GM19395 (cell line): ENCODE results near the gene ROGDI.
"Not testable (repeated sequence)": the region's sequence is repeated elsewhere in the genome, so short reads cannot be mapped to it uniquely, and the experiment has no call there.

Experiments
- ATAC-seq: cut with Tn5 transposase; IDR thresholded peaks from one replicate; pipeline ENCODE4 v1.9.1; 2021; ENCODE audit warnings: mild to moderate bottlenecking, moderate library complexity; ENCODE audit not compliant: unreplicated experiment

The ROGDI gene

DNA sequence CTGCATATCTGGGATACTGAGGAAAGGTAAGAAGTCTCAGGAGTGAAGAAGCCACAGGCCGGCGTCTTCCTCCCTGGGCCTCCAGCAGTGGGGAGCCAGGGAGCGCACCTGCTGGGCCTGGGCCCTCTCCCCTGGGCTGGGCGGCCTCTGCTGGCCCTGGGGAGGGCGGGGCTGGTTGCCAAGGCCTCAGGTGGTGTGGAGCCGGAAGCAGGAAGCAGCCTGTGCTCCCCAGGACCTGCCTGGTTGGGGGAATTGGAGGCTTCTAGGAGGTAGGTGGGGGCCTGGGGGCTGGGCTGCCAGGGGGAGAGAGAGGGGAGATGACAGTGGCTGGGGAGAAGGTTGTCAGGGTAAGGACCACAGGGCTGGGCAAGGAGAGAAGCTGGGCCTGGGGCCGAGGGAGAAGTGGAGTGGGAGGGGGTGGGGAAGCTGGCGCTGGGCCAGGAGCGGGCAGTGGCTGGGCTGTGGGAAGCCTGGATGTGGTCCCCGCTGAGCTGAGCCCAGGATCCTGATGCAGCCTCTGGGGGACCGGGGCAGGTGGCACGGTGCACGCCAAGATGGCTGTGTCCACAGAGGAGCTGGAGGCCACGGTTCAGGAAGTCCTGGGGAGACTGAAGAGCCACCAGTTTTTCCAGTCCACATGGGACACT lies 7.1 kb downstream of the ROGDI start, which contains the start of gene SMIM22:
Gene SMIM22 (plus strand): TSS at position 189 of the 647 bp plus-strand sequence. CDS start 366 bp downstream, at position 555.
- ATAC-seq = no peak

DNA sequence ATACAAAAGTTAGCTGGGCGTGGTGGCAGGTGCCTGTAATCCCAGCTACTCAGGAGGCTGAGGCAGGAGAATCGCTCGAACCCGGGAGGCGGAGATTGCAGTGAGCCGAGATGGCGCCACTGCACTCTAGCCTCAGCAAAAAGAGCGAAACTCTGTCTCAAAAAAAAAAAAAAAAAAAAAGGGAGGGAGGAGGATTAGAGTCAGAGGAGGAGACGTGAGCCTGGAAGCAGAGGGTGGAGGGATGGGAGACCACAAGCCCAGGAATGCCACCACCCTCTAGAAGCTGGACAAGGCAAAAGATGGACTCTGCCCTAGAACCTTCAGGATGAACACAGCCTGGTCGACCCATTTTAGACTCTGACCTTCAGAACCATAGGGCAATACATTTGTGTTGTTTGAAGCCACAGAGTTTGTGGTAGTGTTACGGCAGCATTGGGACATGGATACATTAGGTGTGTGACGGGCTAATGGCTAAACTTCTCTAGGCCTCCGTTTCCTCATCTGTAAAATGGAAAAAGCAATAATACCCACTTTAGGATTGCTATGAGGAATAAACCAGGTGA lies 9.4 kb downstream of the ROGDI start:
- no peak for ATAC-seq

DNA sequence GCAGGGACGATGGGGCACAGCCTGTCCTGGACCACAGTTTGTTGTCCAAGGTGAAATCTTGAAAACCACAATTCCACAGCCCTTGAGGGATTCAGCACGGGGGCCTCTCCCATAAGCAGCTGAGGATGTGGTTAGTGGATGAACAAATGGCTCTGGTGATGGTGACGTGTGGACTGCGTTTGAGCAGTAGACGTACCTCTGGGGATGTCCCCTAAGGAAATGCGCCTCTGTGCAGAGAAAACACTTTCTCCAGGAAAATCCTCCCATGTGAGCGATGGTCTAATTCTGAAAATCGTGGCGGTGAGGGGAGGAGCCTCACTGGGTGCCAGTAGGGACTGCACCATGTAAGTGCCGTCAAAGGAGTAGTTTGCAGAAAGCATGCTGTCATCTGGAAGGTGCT lies 11.6 kb downstream of the ROGDI start:
- no peak for ATAC-seq

DNA sequence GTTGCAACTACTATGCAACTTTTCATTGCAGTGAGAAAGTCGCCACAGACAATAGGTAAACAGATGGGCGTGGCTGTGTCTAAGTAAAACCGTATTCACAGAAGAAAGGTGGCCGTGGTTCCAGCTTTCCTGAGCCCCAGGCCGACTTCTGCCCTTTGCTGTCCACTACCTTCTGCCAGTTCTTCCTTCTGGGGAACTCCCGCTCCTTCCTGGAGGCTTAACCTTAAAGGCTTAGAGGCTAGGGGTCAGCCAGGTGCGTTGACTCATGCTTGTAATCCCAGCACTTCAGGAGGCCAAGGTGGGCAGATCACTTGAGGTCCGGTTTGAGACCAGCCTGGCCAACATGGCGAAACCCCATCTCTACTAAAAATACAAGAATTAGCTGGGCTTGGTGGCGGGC lies 12.2 kb downstream of the ROGDI start:
- no peak for ATAC-seq

DNA sequence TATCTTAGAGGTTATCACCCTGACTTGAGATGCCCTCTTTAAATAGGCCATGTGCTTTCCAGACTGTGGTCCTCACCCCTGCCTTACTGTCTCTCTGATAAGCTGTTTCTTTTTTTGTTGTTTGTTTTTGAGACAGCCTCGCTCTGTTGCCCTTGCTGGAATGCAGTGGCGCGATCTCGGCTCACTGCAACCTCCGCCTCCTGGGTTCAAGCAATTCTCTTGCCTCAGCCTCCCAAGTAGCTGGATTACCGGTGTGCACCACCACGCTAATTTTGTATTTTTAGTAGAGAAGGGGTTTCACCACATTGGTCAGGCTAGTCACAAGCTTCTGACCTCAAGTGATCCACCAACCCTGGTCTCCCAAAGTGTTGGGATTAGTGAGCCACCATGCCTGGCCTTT lies 13.5 kb downstream of the ROGDI start:
- no peak for ATAC-seq

DNA sequence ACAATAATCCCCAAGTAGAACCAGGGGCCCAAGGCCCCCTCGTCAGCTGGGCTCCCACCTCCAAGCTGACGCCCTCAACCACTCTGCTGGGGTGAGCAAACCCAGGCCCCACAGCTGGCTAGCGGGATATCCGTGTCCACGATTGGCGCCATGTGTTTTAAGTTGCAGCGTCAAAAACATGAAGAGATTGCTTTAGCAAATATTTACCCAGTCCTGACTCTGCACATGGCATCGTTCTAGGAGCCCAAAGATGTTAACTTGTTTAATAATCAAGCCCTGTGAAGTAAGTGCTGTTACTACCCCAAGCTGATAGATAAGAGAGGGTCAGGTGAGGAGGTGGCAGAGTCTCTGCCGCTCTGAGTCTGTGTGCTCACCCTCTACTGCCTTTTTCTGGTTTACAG lies 13.9 kb downstream of the ROGDI start:
- ATAC-seq = no peak

DNA sequence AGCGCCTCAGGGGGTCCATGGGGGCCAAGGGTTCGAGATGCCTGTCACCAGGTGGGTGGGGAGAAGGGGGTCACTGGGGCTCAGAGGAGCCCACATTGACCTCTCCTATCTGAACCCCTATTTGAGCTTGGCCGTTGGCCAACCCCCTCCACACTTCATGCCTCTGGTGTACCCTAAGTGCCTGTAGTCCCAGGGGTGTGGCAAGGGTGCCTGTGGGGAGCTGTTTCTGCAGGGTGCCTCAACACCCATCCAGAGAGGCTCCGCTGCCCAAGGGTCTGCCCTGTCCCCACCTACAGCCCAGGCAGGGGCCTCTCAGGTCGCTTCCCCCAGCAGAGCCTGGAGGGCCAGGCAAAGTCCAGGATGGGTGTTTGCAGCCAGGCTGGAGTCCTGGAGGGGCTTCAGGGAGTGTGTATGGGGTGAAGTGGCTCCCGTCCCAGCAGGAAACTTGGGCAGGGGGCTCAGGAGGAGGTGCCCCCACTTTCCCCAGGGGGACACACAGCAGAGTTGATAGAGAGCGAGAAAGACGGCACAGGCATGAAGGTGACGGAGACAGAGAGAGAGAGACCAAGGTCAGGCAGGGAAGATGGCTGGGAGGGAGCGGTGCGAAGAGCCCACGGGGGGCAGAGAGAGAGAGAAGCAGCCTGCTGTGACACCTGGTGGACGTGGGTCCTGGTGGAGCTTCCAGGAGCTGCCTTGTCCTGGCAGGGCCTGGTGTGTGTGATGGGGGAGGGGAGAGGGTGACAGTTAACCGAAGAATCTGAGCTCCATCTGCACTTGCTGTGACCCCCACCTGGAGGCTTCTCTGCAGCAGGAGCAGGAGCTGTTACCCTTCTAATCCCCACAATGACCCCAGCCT lies 14.6 kb downstream of the ROGDI start, which contains the start of gene SEPTIN12:
Gene SEPTIN12 (minus strand): TSS at position 719 of the 856 bp plus-strand sequence. CDS start 700 bp downstream, at position 19.
- no peak for ATAC-seq

DNA sequence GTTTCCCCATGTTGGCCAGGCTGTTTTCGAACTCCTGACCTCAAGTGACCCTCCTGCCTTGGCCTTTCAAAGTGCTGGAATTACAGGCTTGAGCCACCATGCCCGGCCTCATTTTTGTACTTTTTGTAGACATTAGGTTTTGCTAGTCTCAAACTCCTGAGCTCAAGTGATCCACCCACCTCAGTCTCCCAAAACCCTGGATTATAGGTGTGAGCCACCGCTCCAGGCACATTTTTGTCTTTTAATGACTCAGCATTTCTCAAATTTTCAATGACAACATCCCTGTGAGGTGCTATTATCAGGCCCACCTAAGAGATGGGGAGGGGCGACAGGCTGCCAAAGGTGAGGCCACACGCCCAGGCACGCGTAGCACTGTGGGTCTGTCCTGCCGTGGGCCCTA lies 15.4 kb downstream of the ROGDI start:
- ATAC-seq = no peak

DNA sequence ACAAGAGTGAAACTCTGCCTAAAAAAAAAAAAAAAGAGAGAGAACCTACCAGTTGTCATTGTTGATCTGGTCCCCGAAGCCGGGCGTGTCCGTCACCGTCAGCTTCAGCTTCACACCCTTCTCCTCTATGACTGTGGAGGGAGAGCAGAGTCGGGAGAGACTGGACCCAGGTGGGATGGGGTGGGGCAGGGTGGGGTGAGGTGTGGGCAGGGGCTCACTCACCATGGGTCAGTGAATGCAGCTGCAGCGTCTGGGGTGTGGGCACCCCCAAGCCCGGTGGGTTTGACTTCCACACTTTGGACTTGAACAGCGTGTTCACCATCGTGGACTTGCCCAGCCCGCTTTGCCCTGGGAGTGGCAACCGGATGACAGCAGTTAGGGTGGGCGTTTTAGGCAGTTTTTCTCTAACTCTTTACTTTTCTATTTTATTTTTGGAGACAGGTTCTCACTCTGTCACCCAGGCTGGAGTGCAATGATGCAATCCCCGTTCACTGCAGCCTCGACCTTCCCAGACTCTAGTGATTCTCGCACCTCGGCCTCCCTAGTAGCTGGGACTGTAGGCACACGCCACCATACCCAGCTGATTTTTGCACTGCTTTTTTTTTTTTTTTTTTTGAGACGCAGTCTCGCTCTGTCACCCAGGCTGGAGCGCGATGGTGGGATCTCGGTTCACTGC lies 16.5 kb downstream of the ROGDI start:
- ATAC-seq = no peak

DNA sequence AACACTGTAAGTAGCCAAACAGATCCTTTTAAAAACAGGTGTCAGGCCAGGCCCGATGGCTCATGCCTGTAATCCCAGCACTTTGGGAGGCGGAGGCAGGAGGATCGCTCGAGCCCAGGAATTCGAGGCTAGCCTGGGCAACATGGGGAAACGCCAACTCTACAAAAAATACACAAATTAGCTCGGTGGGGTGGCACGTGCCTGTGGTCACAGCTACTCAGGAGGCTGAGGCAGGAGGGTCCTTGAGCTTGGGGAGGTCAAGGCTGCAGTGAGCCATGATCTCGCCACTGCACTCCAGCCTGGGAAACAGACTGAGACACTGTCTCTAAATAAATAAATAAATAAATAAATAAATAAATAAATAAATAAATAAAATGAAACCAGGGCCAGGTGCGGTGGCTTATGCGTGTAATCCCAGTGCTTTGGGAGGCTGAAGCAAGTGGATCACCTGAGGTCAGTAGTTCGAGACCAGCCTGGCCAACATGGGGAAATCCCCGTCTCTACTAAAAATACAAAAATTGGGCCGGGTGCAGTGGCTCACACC lies 17.9 kb downstream of the ROGDI start:
- ATAC-seq = not testable (repeated sequence)

DNA sequence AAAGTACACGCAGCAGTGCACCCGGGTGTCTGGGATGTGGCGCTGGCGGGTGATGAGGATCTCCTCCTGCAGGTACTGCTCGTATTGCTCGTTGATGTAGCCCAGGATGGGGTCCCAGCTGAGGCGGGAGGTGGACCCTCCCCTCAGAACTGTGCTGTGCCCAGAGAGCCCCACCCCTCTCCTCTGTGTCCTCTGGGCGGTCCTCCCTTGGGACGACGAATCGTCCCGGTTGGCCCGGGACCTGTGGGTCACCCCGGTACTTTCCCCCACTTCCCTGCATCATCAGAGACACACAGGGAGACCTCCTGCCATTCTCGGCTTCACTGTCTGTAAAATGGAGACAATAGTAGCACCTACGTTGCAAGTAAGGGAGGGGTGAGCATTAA lies 18.5 kb downstream of the ROGDI start:
- no peak for ATAC-seq

DNA sequence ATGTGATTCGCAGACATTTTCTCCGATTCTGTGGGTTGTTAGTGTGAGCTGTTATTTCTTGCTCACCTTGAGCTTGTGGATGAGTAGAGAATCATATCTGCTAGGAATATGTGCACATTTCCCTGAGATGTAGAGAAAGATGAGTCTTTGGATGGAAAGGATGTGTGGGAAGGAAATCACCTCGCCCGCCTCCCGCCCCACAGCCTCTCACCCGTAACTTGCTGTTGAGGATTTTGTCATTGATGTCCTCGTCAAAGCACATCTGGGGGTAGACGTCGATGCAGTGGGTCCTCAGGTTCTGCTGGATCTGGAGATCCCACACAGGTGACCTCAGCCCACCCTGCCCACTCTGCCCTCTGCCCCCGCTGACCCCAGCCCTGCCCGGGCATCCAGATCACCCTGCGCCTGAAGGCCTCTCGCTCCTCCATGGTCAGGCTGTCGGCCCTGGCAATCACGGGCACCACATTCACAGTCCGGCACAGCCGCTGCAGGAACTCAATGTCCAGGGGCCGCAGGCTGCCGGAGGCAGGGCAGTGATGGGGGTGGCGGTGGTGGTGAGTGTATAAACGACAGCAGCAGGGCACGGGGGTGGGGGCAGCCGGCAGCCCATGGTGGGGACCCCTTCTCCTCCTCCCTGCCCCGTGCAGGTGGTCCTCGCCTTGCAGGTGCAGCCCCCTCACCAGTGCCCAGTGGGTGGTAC lies 19.0 kb downstream of the ROGDI start:
- ATAC-seq = no peak

DNA sequence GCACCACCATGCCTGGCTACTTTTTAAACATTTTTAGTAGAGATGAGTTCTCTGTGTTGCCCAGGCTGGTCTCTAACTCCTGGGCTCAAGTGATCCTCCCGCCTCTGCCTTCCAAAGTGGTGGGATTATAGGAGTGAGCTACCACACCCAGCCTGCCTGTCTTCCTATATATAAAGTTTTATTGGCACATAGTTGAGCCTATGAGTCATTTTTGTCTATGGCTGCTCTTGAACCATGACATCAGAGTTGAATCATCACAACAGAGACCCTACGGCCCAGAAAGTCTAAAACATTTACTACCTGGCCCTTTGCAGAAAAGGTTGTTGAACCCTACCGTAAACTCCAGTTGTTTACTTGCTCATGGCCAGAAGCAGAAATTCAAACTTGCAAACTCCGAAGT lies 22.2 kb downstream of the ROGDI start:
- ATAC-seq = no peak

DNA sequence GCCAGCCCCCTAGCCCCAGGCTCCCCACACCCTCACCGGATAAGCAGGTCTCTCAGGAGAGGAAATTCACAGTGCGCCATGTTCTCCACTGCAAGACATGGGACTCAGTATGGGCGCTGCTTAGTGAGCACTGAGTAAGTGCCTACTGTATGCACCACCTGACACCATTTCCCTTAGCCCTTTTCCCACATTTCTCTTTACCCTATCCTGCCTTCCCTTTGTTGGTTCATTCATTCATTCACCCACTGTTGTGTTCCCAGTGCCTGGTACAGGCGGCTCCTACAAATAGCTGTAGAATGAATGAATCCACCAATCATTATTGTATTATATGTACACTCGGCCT lies 24.4 kb downstream of the ROGDI start:
- no peak for ATAC-seq

DNA sequence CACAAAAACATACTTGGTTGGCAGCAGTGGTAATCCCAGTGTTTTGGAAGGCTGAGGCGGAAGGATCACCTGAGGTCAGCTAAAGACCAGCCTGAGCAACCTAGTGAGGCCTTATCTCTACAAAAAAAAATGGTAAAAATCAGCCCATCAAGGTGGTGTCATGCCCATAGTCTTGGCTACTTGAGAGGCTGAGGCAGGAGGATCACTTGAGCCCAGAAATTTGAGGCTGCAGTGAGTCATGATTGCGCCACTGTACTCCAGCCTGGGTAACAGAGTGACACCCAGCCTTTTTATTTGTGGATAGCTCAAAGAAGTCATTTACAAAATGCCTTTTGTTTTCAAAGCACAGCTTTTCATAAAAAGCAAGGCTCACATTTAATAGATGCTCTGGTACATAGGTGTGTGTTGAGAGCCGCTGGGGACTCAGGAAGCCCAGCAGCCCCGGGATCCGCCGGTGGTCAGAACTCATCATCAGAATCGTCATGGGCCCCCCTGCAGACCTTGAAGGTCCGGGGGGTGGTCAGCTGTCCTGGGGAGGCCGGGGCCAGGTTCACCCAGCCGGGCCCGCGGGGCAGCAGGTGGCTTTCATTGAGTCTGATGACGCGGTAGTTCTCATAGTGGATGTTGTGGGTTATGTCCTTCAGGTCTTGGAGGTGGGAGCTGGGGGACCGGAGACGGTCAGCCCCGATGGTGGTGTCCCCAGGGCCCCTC lies 24.9 kb downstream of the ROGDI start:
- no peak for ATAC-seq

DNA sequence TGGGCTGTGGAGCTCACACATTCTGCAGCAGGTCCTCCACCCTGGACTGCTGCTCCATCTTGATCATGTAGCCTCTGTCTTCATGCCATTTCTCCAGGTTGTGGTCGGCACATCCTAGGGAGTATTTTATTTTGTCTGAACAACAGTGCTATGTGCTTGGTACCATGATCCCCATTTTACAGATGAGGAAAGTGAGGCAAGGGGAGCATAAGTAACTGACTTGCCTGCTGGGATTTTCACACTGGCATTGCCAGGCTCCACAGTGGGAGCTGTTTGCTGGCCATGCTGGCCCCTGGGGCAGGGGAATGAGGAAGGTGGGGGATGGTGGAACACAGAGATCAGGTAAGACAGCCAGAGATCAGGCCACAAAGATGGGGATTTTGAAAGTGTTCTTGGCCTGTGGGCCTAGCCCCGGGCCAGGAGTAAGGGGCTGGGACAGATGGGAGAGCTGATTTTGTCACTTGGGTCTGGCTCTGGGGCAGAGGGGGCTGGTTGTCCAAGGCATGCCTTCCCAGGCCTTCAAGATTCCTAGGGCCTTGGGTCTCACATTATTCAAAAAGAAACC lies 26.2 kb downstream of the ROGDI start:
- ATAC-seq = no peak

DNA sequence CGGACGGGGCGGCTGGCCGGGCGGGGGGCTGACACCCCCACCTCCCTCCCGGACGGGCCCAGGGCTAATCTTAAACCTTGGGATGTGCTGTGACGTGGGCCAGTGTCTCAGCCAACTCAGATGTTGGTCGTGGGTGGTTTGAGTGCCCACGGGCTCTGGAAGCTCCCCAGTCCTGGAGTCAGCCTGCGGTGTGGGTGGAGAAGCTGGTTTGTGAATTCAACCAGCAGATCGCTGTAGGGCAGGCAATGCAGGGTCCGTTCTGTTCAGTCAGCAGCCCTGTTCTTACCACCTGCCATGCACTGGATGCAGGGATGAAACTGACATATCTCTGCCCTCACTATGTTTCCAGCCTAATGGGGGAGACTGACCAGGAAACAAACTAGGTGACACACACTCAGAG lies 27.4 kb downstream of the ROGDI start:
- no peak for ATAC-seq

DNA sequence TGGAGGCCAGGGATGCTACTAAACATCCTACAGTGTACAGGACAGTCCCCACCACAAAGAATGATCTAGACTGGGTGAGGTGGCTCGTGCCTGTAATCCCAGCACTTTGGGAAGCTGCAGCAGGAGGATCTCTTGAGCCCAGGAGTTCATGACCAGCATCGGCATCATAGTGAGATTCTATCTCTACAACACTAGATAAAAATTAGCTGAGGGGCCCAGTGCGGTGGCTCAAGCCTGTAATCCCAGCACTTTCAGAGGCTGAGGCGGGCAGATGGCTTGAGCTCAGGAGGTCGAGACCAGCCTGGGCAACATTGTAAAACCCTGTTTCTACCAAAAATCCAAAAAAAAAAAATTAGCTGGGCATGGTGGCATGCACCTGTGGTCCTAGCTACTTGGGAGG lies 30.1 kb downstream of the ROGDI start:
- ATAC-seq = no peak

DNA sequence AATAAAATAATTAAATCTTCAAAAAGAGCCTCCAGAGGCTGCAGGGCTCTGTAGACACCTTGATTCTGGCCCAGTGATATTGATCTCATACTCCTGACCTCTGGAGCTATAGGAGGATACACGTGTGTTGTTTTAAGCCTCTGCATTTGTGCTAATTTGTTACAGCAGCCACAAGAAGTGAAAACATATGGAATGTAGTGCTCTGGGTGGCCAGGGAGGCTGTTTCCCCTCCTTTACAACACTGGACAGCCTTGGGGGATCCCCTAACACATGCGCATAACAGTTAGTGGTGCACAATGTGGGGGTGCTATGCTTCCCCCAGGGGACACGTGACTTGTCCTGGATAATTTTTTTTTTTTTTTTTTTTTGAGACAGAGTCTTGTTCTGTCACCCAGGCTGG lies 30.8 kb downstream of the ROGDI start:
- no peak for ATAC-seq

DNA sequence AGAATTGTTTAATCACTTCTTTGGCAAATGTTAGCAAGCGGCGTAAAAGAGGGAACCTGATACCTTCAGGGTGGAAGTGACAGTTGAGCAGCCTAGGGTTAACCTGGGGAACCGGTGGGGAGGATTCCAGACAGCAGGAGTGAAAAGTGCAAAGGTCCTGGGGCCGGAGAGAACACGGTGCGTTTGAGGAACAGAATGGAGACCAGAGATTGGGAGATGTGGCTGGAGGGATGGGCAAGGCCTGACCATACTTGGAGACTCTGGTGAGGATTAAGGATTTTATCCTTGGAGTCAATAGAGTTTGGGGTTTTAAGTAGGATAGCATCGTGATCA lies 33.2 kb downstream of the ROGDI start:
- ATAC-seq = no peak
